Measurements from ENCODE around the gene CARD14.
A peak's percentile ranks its signal among the peaks of the same experiment; 100 is the strongest.
"Not testable (repeated sequence)": the region's sequence is repeated elsewhere in the genome, so short reads cannot be mapped to it uniquely, and the experiment has no call there.

CARD14 gene

GRCh38 chr17:80187090-80187489 is 17.3 kb downstream of the CARD14 start:
- DNase-seq = no peak

GRCh38 chr17:80187515-80187941 is 17.7 kb downstream of the CARD14 start:
- peak; percentile 60 for DNase-seq

GRCh38 chr17:80189611-80190010 is 19.8 kb downstream of the CARD14 start:
- no peak for DNase-seq

GRCh38 chr17:80190716-80191115 is 20.9 kb downstream of the CARD14 start:
- DNase-seq = no peak

- no peak for DNase-seq
Observed at GRCh38 chr17:80191192-80191591, 21.4 kb downstream of the CARD14 start.

- peak; percentile 51 for DNase-seq
Observed at GRCh38 chr17:80191865-80192661, 22.2 kb downstream of the CARD14 start.

GRCh38 chr17:80195141-80195540 is 25.3 kb downstream of the CARD14 start:
- no peak for DNase-seq

GRCh38 chr17:80195671-80196529 is 26.1 kb downstream of the CARD14 start:
- no peak for DNase-seq

GRCh38 chr17:80196652-80197051 is 26.8 kb downstream of the CARD14 start:
- DNase-seq = no peak

GRCh38 chr17:80198144-80198661 is 28.4 kb downstream of the CARD14 start:
- no peak for DNase-seq

- not testable (repeated sequence) for DNase-seq
Observed at GRCh38 chr17:80199295-80199694, 29.5 kb downstream of the CARD14 start.

- no peak for DNase-seq
Observed at GRCh38 chr17:80201446-80201845, 31.6 kb downstream of the CARD14 start.

- DNase-seq = no peak
Observed at GRCh38 chr17:80202197-80202596, 32.4 kb downstream of the CARD14 start.

GRCh38 chr17:80203471-80203963 is 33.7 kb downstream of the CARD14 start:
- DNase-seq = no peak

GRCh38 chr17:80204626-80205468 is 35.0 kb downstream of the CARD14 start:
- DNase-seq = no peak

- DNase-seq = no peak
Observed at GRCh38 chr17:80205811-80206210, 36.0 kb downstream of the CARD14 start.

- no peak for DNase-seq
Observed at GRCh38 chr17:80208050-80208449, 38.2 kb downstream of the CARD14 start.

GRCh38 chr17:80209765-80210164 is 39.9 kb downstream of the CARD14 start:
- no peak for DNase-seq

- DNase-seq = no peak
Observed at GRCh38 chr17:80210348-80211108, 40.7 kb downstream of the CARD14 start.

- no peak for DNase-seq
Observed at GRCh38 chr17:80212109-80212508, 42.3 kb downstream of the CARD14 start.

GRCh38 chr17:80212511-80212910 is 42.7 kb downstream of the CARD14 start:
- no peak for DNase-seq

Measured in femur (tissue), 1 donor.